OCI-LY3 (cell line): ENCODE results near the gene OSR1.
A peak's percentile ranks its signal among the peaks of the same experiment; 100 is the strongest.

ENCODE experiments used
- H2AFZ ChIP-seq: fragments of 200-600, 300-600 bp; shearing (Covaris generic); 2 replicates; pipeline ENCODE4 v1.6.0; 2014; ENCODE audit warnings: antibody characterized with exemption, low read depth, low read length
- H3K27ac ChIP-seq: fragments of 200-600, 300-600 bp; sonication (generic); 2 replicates; pipeline ENCODE4 v1.5.1; 2014; ENCODE audit warnings: mild to moderate bottlenecking, low read length, moderate library complexity, mixed read lengths
- H3K27me3 ChIP-seq: fragments of 200-600, 300-600 bp; sonication (generic); 2 replicates; pipeline ENCODE4 v1.6.1; 2014; ENCODE audit warnings: low read depth, low read length, mixed read lengths
- H3K36me3 ChIP-seq: fragments of 200-600, 300-600 bp; sonication (generic); replicated peaks from 2 replicates; pipeline ENCODE3; 2014; ENCODE audit warnings: low read depth, low read length, mixed read lengths
- H3K4me1 ChIP-seq: fragments of 300-600, 200-600 bp; sonication (generic); 2 replicates; pipeline ENCODE4 v1.6.1; 2014; ENCODE audit warnings: low read length, mixed read lengths
- H3K4me2 ChIP-seq: fragments of 200-600, 300-600 bp; sonication (generic); 2 replicates; pipeline ENCODE4 v1.6.1; 2014; ENCODE audit warnings: low read length, mixed read lengths
- H3K4me3 ChIP-seq: fragments of 300-600, 200-600 bp; sonication (generic); 2 replicates; pipeline ENCODE4 v1.5.1; 2014; ENCODE audit warnings: antibody characterized with exemption, mild to moderate bottlenecking, low read length, moderate library complexity
- H3K79me2 ChIP-seq: fragments of 300-600, 200-600 bp; shearing (Covaris generic); 2 replicates; pipeline ENCODE4 v1.6.1; 2014; ENCODE audit warnings: mild to moderate bottlenecking, low read length, mixed read lengths
- H3K9ac ChIP-seq: fragments of 300-600, 200-600 bp; shearing (Covaris generic); 2 replicates; pipeline ENCODE4 v1.6.0; 2014; ENCODE audit warnings: mild to moderate bottlenecking, low read length, moderate library complexity
- H3K9me3 ChIP-seq: fragments of 200-600, 300-600 bp; shearing (Covaris generic); 2 replicates; pipeline ENCODE4 v1.6.1; 2014; ENCODE audit warnings: low read length, mixed read lengths; ENCODE audit not compliant: insufficient read depth
- H4K20me1 ChIP-seq: fragments of 200-600, 300-600 bp; sonication (generic); 2 replicates; pipeline ENCODE4 v1.6.1; 2016; ENCODE audit warnings: low read length, mixed read lengths; ENCODE audit not compliant: insufficient read depth
- CTCF ChIP-seq: fragments of 200-600, 300-600 bp; sonication (generic); IDR thresholded peaks from 2 replicates; pipeline ENCODE4 v1.5.1; 2014; ENCODE audit warnings: antibody characterized with exemption, low read length, low read depth
- EZH2phosphoT487 ChIP-seq: fragments of 200-600 bp; shearing (Covaris generic); IDR thresholded peaks from 2 replicates; pipeline ENCODE4 v1.6.1; 2018; ENCODE audit warnings: antibody characterized with exemption, mixed run types, low read depth

The OSR1 gene

GRCh38 chr2:19371996-19372582 is 13.7 kb upstream of the OSR1 start:
- no peak overlapping the region for H3K4me3 ChIP-seq
- no peak overlapping the region for H2AFZ ChIP-seq
- no peak overlapping the region for H3K9ac ChIP-seq
- TF ChIP-seq EZH2phosphoT487: no peak
- no peak for TF ChIP-seq CTCF
- H3K4me1 ChIP-seq: no peaks in the 10 kb centered on the region
- no peak overlapping the region for H3K27ac ChIP-seq
- no peaks in the 10 kb centered on the region for H3K36me3 ChIP-seq
- no peaks in the 10 kb centered on the region for H3K9me3 ChIP-seq
- H3K4me2 ChIP-seq: no peak overlapping the region
- H4K20me1 ChIP-seq: no peaks in the 10 kb centered on the region
- no peaks in the 10 kb centered on the region for H3K79me2 ChIP-seq
- peaks cover 16% of the 10 kb centered on the region for H3K27me3 ChIP-seq

GRCh38 chr2:19369341-19369955 is 11.0 kb upstream of the OSR1 start:
- Histone ChIP-seq H3K36me3 (no peaks in the 10 kb centered on the region), H3K4me1 (no peaks in the 10 kb centered on the region), H4K20me1 (no peaks in the 10 kb centered on the region), H3K4me3 (no peak overlapping the region), H3K27ac (no peak overlapping the region), H3K9me3 (no peaks in the 10 kb centered on the region), H3K27me3 (peaks cover 15% of the 10 kb centered on the region), H2AFZ (no peak overlapping the region), H3K9ac (no peak overlapping the region), H3K79me2 (no peaks in the 10 kb centered on the region), H3K4me2 (no peak overlapping the region)
- peak; percentile 62 for TF ChIP-seq CTCF
- no peak for TF ChIP-seq EZH2phosphoT487

- no peak overlapping the region for H3K9ac ChIP-seq
- no peaks in the 10 kb centered on the region for H3K4me1 ChIP-seq
- TF ChIP-seq CTCF (no peak), EZH2phosphoT487 (no peak)
- no peaks in the 10 kb centered on the region for H4K20me1 ChIP-seq
- H2AFZ ChIP-seq: no peak overlapping the region
- no peaks in the 10 kb centered on the region for H3K79me2 ChIP-seq
- H3K27ac ChIP-seq: no peak overlapping the region
- peaks cover 20% of the 10 kb centered on the region for H3K27me3 ChIP-seq
- H3K9me3 ChIP-seq: no peaks in the 10 kb centered on the region
- no peak overlapping the region for H3K4me2 ChIP-seq
- H3K36me3 ChIP-seq: no peaks in the 10 kb centered on the region
- no peak overlapping the region for H3K4me3 ChIP-seq
These were observed 10.3 kb upstream of the OSR1 start for GRCh38 chr2:19368760-19369159.

- TF ChIP-seq CTCF (no peak), EZH2phosphoT487 (no peak)
- no peak overlapping the region for H3K4me3 ChIP-seq
- H3K36me3 ChIP-seq: no peaks in the 10 kb centered on the region
- no peak overlapping the region for H2AFZ ChIP-seq
- no peaks in the 10 kb centered on the region for H3K4me1 ChIP-seq
- H3K9me3 ChIP-seq: no peaks in the 10 kb centered on the region
- no peaks in the 10 kb centered on the region for H3K79me2 ChIP-seq
- peaks cover 27% of the 10 kb centered on the region for H3K27me3 ChIP-seq
- no peaks in the 10 kb centered on the region for H4K20me1 ChIP-seq
- H3K9ac ChIP-seq: no peak overlapping the region
- H3K4me2 ChIP-seq: no peak overlapping the region
- no peak overlapping the region for H3K27ac ChIP-seq
These were observed 8.9 kb upstream of the OSR1 start for GRCh38 chr2:19367326-19367725.
